Measurements from ENCODE around the gene EGLN3.

The EGLN3 gene

DNA sequence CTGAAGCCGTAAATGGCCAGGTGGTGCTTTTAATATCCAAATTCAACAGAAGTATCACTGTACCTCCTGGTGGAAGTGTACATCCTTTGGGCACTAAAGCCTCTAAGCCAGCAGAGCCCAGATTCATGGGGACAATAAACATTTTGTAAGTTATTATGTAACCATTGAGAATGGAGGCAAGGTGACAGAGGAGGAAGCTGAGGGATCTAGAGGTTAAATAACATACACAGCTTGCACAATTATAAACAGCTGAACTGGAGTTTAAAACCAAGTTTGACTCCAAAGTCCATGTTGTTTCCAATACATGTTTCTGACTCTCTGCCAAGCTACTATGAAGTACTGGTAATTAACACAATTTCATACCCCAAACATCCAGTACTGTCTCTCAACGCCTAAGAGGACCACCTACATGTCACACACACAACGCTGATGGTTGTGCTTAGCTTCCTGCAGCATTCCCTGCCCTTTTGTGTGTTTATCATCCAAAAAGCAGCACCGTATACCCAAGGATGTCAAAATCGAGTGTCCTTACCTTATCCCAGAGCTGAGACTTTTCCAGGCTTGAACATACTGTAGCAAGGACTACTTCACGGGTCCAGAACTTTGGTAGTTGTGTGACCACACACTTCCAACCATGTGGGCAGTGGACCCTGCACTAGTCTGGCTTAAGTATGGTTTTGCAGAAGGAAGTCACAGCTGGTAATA lies 41.3 kb downstream of the EGLN3 start:
- no peak for DNase-seq

DNA sequence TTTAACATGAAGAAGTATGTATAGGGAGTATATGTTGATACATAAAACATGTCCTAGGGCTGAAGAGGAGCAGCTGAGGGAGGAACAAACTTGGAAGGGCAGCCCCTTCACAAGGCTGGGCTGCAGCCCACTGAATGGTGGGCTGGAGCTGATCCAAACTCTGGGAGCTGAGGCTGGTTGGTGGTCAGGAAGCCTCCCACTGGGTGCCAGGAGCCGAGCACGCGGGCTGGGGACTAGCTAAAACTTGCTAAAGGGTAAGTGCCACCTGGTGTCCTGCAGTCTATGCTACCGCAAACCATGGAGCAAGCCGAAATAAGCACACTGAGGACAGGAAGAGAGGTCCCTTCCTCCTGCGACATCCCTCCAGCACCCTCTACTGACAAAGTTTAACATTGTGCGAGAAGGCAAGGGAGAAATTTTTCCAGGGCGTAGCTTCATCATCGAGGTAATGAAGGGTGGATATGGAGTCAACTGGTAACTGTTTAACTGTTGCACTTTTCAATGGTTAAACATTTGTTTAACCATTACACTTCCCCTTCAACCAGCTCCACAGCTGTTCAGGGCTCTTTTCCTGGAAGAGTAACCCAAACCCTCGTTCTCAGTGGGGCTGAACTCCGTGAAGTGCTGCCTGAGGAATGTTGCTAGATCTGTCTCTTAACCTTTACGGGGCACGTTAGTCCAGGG lies 42.2 kb downstream of the EGLN3 start:
- DNase-seq: peak in 1 of 2 experiments; percentile 28

DNA sequence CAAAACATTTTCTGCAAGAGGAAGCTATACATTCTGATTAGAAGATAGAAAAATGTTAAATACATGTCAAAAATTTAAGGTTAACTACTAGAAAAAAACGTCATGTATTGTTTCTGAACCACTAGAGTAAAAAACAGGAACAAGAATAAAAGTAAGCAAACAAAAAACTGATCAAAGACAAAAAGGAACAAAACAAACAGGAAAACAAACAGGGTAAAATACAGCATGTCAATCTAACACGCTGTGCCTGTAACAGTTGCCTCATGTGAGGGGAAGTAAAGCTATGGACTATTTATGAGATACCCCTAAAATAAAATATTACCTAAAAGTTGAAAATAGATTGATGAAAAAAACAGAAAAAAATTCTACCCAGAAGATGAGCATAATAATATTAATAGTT lies 43.9 kb downstream of the EGLN3 start:
- no peak for DNase-seq

DNA sequence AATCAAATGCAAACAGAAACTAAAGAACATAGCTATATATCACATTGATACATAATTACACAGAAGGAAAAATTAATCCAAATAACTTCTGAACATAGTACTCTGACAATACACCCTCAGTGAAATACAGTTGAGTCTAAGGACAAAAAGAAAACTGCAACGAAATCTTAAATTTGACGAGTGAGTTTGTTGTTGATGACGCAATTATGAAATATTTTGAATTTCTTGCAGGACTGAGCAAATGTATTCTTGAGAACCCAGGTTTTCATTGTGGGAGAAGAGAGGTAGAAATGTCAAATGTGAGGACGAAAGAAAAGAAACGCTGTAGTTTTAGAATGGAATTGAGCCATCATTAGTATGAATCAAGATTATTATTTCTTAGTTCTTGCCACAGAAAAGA lies 46.3 kb downstream of the EGLN3 start:
- DNase-seq: no peak

DNA sequence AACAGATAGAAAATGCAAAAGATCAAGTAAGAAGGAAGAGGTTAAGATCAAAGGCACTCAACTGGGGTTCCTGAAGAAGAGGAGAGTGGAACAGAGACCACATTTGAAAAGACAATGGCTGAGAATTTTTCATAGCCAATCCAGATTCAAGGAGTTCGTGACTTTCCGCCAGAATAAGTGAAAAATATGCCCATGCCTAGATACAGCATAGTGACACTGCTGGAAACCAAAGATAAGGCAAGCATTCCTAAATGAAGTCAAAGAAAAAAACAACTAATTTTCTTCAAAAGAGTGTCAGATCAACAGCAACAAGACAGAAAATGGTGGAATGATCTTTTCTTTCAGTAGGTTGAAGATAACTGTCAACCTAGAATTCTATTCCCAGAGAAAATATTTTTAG lies 47.5 kb downstream of the EGLN3 start:
- DNase-seq: no peak

DNA sequence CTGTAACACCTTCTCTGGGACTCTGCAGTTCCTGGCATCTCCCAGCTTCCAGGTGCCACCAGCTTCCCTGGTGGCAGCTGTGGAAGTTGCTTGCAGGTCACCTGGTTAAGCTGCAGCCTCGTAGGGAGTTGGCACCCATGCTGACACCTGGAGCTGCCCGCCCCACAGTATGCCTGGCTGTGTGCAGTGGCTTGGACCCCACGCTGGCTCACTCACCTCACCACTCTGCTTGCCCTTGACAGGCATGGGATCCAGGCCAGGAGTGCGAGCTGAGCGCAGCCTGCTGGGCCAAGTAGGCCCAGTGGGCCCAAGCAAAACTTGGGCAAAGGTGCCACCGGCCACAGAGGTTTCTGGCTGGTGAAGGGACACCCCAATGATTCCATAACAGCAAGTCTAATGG lies 48.5 kb downstream of the EGLN3 start:
- DNase-seq: no peak

DNA sequence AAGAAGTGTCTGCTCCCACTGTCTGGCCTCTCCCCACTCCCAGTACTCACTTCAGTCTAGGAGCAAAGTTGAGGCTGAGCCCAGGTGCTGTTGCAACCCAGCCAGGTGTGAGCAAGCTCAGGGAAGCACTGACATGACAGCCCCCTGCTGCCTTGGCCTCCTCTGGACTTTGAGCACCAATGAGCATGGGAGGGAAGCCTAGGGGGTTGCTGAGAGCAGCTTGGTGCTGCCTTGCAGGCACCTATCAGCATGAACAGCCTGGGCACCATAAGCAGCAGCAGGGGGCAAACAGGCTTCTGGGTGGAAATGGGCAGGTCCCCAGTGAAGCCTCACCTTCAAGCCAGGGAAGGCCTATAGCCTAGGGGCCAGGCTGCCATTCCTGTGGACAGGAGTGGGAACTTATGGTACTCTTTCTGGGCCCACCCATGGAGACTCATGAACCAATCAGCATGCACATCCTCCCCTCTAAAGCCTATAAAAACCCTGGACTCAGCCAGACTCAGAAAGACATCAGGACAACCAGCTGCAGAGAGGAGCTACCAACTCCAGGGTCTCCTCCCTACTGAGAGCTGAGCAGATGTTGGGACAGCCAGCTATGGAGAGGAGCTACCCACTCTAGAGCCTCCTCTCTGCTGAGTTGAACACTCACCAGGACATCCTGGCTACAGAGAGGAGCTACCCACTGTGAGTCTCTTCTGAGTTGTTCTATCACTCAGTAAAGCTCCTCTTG lies 49.3 kb downstream of the EGLN3 start:
- DNase-seq: no peak

DNA sequence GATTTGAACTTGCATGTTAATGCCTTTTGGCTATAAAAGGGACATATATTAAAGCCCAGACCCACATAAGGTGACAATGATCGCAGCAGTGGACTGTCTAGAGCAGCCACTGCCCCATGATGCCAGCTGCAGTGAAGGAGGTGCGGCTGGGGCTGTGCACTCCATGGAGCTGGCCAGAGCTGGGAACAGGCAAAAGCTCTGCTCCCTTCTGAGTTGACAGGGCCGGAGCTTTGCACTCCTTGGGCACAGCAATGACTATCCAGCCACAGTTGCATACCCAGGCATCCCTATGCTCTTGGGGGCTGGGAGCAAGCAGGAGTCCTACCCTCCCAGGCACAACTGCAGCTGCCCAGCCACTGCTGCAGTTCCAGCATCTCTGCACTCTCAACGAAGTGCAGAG lies 50.2 kb downstream of the EGLN3 start:
- no peak for DNase-seq

DNA sequence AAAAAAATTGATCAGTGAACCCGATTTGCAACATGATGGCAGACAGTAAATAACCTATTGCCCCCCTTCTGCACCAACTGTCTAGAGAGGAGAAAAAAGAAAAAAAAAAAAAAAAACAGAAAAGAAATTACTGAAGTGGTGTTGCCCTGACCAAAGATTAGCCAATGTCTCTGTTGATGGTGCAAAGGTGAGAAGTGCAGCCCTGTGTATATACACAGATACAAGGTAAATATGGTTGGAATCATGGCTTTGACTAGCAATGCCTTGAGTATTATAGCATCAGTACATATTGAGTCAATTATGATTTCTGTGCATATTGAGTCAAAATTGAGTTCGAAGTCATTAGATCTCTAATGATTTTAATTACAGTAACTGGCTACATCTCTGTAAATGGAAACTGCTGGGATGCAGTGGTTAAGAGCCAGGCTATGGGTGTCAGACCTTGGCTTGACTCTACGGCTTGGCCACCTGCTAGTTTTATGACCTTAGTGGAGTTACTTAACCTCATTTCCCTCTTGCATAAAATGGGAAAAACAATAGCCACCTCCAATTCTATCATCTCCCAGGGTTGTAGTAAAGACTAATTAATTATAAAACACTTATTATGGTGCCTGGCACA lies 51.0 kb downstream of the EGLN3 start:
- no peak for DNase-seq

DNA sequence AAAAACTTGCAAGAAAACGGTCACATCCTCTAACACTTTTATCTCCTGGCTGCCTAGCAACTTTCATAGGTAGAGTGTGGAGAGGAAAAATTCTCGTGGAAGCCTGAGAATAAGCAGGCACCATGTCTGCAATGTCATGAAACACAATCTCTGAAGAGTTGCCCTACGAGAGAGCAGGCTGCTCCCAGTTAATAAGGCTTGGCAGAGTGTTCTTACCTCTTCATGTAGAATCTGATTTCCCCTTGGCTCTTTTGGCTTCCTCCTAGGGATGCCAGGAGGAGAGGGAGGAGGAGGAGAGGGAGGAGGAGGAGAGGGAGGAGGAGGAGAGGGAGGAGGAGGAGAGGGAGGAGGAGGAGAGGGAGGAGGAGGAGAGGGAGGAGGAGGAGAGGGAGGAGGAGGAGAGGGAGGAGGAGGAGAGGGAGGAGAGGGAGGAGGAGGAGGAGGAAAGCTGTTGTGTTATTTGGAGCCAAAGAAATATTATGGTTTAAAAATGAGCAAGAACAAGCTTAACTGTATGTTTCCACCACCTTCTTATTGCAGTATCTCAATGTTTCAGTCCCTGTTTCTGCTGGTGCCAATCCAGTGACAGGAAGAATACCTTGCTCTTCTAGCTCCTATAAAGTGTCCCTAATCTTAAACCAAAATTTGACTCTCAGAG lies 52.9 kb downstream of the EGLN3 start:
- DNase-seq: no peak

DNA sequence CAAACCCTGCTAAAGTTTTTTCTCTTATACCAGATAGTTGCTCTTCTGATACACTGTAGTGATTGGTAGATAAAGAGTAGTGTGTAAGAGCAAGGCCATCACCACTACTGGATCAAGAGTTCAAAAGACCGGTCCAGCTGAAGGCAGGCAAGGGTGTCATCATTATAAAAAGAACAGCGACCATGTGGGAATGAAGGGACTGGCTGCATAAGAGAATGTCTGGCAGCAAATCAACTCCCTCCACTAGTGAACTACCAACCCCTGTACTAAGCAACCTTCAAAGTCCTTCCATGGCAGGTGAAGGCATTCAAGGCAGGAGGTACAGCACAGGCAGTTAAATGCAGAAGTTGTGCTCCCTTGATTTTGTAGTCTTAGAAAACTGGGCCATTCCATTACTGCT lies 53.5 kb downstream of the EGLN3 start:
- DNase-seq: no peak

DNA sequence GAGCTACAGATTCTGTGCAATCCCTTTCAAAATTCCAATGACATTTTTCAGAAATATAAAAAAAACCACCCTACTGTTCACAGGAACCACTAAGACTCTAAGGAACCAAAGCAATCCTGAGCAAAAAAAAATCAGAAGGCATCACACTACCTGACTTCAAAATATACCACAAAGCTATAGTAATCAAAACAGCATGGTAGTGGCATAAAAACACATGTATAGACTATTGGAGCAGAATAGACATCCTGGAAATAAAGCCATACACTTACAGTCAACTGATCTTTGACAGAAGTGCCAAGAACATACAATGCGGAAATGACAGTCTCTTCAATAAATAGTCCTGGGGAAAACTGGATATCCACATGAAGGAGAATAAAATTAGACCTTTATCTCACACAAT lies 56.5 kb downstream of the EGLN3 start:
- DNase-seq: no peak

DNA sequence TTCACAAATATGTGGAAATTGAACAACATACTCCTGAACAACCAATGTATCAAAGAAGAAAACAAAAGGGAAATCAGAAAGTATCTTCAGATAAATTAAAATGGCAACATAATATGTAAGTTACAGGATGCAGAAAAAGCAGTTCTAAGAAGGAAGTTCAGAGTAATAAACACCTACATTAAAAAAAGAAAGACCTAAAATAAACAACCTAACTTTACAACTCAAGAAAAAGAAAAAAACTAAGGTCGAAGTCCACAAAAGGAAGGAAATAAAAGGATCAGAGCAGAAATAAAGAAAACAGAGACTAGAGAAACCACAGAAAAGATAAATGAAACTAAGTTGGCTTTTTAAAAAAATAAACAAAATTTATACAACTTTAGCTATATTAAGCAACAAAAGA lies 59.2 kb downstream of the EGLN3 start:
- no peak for DNase-seq

DNA sequence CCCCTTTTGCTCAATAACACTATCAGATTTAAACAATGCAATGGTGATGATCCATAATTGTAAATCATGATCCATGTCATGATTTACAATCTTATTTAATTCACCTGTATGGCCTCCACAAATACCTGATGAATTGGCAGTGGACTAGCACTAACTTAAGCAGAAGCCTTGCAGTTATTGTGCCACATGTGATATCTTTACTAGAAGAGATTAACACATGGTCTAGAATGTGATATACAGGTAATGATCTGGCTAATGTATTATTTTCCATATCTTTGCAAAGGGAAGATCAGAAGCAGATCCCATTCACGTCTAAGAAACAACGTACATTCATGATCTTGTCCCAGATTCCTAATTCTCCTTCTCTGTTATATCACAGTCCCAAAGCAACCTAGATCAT lies 66.0 kb downstream of the EGLN3 start:
- DNase-seq: no peak

DNA sequence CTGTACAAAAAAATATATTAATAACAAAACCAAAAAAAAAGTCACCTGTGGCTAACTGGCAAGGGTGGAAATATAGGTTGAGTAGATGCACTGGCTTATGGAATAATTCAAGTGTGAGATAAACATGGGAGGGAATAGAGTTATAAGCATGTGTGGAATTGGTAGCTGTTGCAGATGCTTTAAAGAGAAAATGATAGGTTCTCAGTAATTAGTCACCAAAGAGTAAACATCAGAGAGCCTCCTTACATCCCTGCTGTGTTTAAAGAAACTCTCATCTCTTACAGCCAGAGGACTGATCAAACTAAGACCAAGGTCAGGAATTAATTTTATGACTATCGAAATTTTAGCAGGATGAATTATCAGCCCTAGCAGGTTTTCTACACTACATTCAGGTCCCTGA lies 70.5 kb downstream of the EGLN3 start:
- DNase-seq: no peak

DNA sequence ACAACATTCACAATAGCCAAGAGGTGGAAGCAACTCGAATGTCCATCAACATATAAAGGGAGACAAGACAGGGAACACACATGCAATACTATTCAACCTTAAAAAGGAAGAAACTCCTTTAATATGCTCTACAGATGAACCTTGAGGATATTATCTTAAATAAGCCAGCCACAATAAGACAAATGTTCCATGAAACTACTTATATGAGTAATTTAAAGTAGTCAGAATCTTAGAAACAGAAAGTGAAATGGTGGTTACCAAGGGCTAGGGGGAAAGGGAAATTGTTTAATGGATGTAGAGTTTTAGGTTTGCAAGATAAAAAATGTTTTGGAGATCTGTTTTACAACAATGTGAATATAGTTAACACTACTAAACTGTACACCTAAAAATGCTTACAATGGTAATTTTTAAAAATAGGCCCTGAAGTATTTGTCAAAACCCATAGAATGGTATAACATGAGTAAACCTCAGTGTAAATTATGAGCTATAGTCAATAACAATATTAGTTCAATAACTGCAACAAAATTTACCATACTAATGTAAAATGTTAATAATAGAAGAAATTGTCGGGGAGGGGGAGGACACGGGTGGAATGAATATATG lies 71.1 kb downstream of the EGLN3 start:
- no peak for DNase-seq

DNA sequence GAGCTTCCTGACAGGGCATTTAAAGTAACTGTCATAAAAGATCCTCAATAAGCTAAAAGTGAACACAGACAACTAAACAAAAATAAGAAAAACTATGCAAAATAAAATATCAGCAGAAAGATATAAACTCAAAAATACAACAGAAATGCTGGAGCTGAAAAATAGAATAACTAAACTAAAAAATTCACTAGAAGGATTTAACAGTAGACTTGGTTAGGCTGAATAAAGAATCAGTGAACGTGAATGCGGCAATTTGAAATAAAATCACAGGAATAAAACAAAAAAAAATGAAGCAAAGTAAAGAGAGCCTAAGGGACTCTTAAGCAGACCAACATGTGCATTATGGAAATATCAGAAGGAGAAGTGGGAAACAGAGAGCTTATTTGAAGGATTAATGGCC lies 74.6 kb downstream of the EGLN3 start:
- no peak for DNase-seq

All from NCI-H524 (cell line).